GM23338 (cell line): ENCODE results near the gene ATP5PO. TPM values are rescaled to one million over a fixed set of nuclear protein-coding genes. Genes with fewer than 3 reads are reported as not detected.

Experiments used
- ATAC-seq: fragments of 200-7000 bp; cut with Tn5 transposase; 3 replicates; pipeline ENCODE4 v1.9.1; 2020
- DNase-seq: peaks from one replicate; pipeline ENCODE4 v3.0.0-alpha.2; 2015; ENCODE audit warnings: low spot score
- H2AFZ ChIP-seq: fragments of 200-600 bp; sonication (generic); 2 replicates; pipeline ENCODE4 v1.8.0; 2016; ENCODE audit warnings: antibody characterized with exemption, mild to moderate bottlenecking, moderate library complexity
- H3F3A ChIP-seq: fragments of 200-600 bp; sonication (generic); replicated peaks from 2 replicates; pipeline ENCODE4 v1.8.0; 2017; ENCODE audit warnings: antibody characterized with exemption, mixed run types, low read depth
- H3K27ac ChIP-seq: fragments of 200-600 bp; sonication (generic); 2 replicates; pipeline ENCODE4 v1.6.1; 2016; ENCODE audit warnings: low read depth
- H3K27me3 ChIP-seq: fragments of 200-600 bp; sonication (generic); 2 replicates; pipeline ENCODE4 v1.8.0; 2016; ENCODE audit warnings: mild to moderate bottlenecking, mixed run types, moderate library complexity; ENCODE audit not compliant: insufficient read depth
- H3K36me3 ChIP-seq: fragments of 200-600 bp; sonication (generic); 2 replicates; pipeline ENCODE4 v1.8.0; 2016; ENCODE audit warnings: mild to moderate bottlenecking; ENCODE audit not compliant: insufficient read depth
- H3K4me1 ChIP-seq: fragments of 200-600 bp; sonication (generic); 2 replicates; pipeline ENCODE4 v1.8.0; 2016; ENCODE audit warnings: mild to moderate bottlenecking, moderate library complexity; ENCODE audit not compliant: insufficient read depth
- H3K4me2 ChIP-seq: fragments of 200-600 bp; sonication (generic); 2 replicates; pipeline ENCODE4 v1.7.1; 2017; ENCODE audit warnings: mixed run types
- H3K4me3 ChIP-seq: fragments of 200-600 bp; sonication (generic); 2 replicates; pipeline ENCODE4 v1.6.1; 2016; ENCODE audit warnings: mixed run types
- H3K79me2 ChIP-seq: fragments of 200-600 bp; sonication (generic); replicated peaks from 2 replicates; pipeline ENCODE4 v1.8.0; 2017; ENCODE audit warnings: mild to moderate bottlenecking; ENCODE audit not compliant: insufficient read depth
- H3K9me2 ChIP-seq: fragments of 200-600 bp; sonication (generic); 2 replicates; pipeline ENCODE4 v1.8.0; 2017; ENCODE audit not compliant: insufficient read depth
- H4K20me1 ChIP-seq: fragments of 200-600 bp; sonication (generic); replicated peaks from 2 replicates; pipeline ENCODE4 v1.8.0; 2017; ENCODE audit warnings: mild to moderate bottlenecking; ENCODE audit not compliant: insufficient read depth
- H3K27ac Mint-ChIP-seq: 2 replicates; pipeline ENCODE4 v1.8.0; 2020; ENCODE audit warnings: inconsistent platforms, mild to moderate bottlenecking, moderate library complexity, mixed read lengths
- H3K27me3 Mint-ChIP-seq: 3 replicates; pipeline ENCODE4 v1.8.0; 2022; ENCODE audit warnings: low read depth, mild to moderate bottlenecking, moderate library complexity, mixed read lengths, inconsistent platforms; ENCODE audit not compliant: insufficient read depth, poor library complexity
- H3K36me3 Mint-ChIP-seq: 3 replicates; pipeline ENCODE4 v1.8.0; 2021; ENCODE audit warnings: low read depth, mild to moderate bottlenecking, inconsistent platforms, moderate library complexity, mixed read lengths
- H3K4me1 Mint-ChIP-seq: 3 replicates; pipeline ENCODE4 v1.8.0; 2020; ENCODE audit warnings: mild to moderate bottlenecking, inconsistent platforms, mixed read lengths
- H3K4me3 Mint-ChIP-seq: 3 replicates; pipeline ENCODE4 v1.8.0; 2021; ENCODE audit warnings: moderate library complexity, mild to moderate bottlenecking, inconsistent platforms, mixed read lengths
- H3K9me3 Mint-ChIP-seq: 3 replicates; pipeline ENCODE4 v1.8.0; 2020; ENCODE audit warnings: moderate library complexity, mild to moderate bottlenecking, inconsistent platforms, mixed read lengths
- CTCF ChIP-seq, 2 experiments: fragments of 200-600 bp in 1 of 2; sonication (generic) in 1 of 2; conservative IDR thresholded peaks; 2 replicates each; pipeline versions ENCODE4 v1.5.1 to v1.6.1; 2016 to 2017; ENCODE audit warnings: antibody characterized with exemption in 2 of 2, low read depth in 2 of 2, mild to moderate bottlenecking in 2 of 2, moderate library complexity in 1 of 2
- ETS1 ChIP-seq: IDR thresholded peaks from 2 replicates; pipeline ENCODE4 v1.6.1; 2016; ENCODE audit warnings: antibody characterized with exemption
- EZH2phosphoT487 ChIP-seq: fragments of 200-600 bp; sonication (generic); IDR thresholded peaks from one replicate; pipeline ENCODE4 v1.8.1; 2018; ENCODE audit warnings: antibody characterized with exemption; ENCODE audit not compliant: unreplicated experiment
- JUNB ChIP-seq: IDR thresholded peaks from one replicate; pipeline ENCODE4 v1.6.1; 2016; ENCODE audit warnings: antibody characterized with exemption; ENCODE audit not compliant: unreplicated experiment
- POLR2AphosphoS5 ChIP-seq: IDR thresholded peaks from 2 replicates; pipeline ENCODE4 v1.6.1; 2016; ENCODE audit warnings: antibody characterized with exemption, low read depth
- REST ChIP-seq: IDR thresholded peaks from one replicate; pipeline ENCODE4 v1.6.1; 2018; ENCODE audit warnings: antibody characterized with exemption; ENCODE audit not compliant: unreplicated experiment
- STAT1 ChIP-seq: IDR thresholded peaks from one replicate; pipeline ENCODE4 v1.6.1; 2016; ENCODE audit warnings: antibody characterized with exemption; ENCODE audit not compliant: unreplicated experiment
- ZNF114 ChIP-seq: fragments of 250-450 bp; sonication (Bioruptor Pico); IDR thresholded peaks from 2 replicates; pipeline ENCODE4 v1.5.0; 2020; ENCODE audit warnings: mild to moderate bottlenecking, moderate library complexity
- polyA plus RNA-seq: library from polyadenylated mRNA; unstranded; fragments of >200 nt; fragmentation: Nextera tagmentation; extraction: Ambion mirVana; gene quantifications from 2 replicates; pipeline ENCODE4 v1.2.1, GENCODE V29; 2016
- total RNA-seq: library from RNA; depleted of rRNA; stranded (reverse); fragments of >200 nt; shearing (Covaris generic); gene quantifications from 2 replicates; pipeline ENCODE4 v1.2.3, GENCODE V29; 2014

ATP5PO gene
- total and polyA plus RNA-seq, 2 experiments from 2014 or later = 244 to 522 TPM

GRCh38 chr21:33942426-33942825 is 26.8 kb upstream of the ATP5PO start:
- peaks cover 2% of the 10 kb centered on the region; the same call in 1 of the 2 replicates for H3F3A ChIP-seq
- H3K4me2 ChIP-seq = peak overlapping the region; percentile 49; the same call in 1 of the 2 replicates
- no peak for DNase-seq
- H3K27me3 Mint-ChIP-seq = peaks cover 8% of the 10 kb centered on the region
- no peak overlapping the region for H2AFZ ChIP-seq
- peaks cover 13% of the 10 kb centered on the region for H3K9me3 Mint-ChIP-seq
- no peak overlapping the region for H3K4me3 Mint-ChIP-seq
- H3K36me3 Mint-ChIP-seq = peaks cover 18% of the 10 kb centered on the region; the same call in 2 of the 3 replicates
- H3K79me2 ChIP-seq = no peaks in the 10 kb centered on the region
- H3K4me3 ChIP-seq = no peak overlapping the region
- H3K4me1 ChIP-seq = peaks cover 29% of the 10 kb centered on the region
- H3K27ac ChIP-seq = 0 out of 2 replicates have a peak overlapping the region, but pooled peaks have one; percentile 37
- H3K27me3 ChIP-seq = no peaks in the 10 kb centered on the region
- H4K20me1 ChIP-seq = no peaks in the 10 kb centered on the region
- no peaks in the 10 kb centered on the region for H3K9me2 ChIP-seq
- H3K27ac Mint-ChIP-seq = no peak overlapping the region
- ATAC-seq = no peak
- no peak for TF ChIP-seq STAT1
- TF ChIP-seq REST = no peak
- H3K36me3 ChIP-seq = no peaks in the 10 kb centered on the region; the same call in 1 of the 2 replicates
- peaks cover 26% of the 10 kb centered on the region for H3K4me1 Mint-ChIP-seq

- H3K79me2 ChIP-seq = no peaks in the 10 kb centered on the region
- Mint-ChIP-seq H3K4me1 (peaks cover 10% of the 10 kb centered on the region; the same call in 2 of the 3 replicates), H3K36me3 (peaks cover 18% of the 10 kb centered on the region; the same call in 2 of the 3 replicates), H3K4me3 (no peak overlapping the region), H3K27me3 (peaks cover 3% of the 10 kb centered on the region), H3K9me3 (peaks cover 13% of the 10 kb centered on the region), H3K27ac (no peak overlapping the region)
- H3K36me3 ChIP-seq = no peaks in the 10 kb centered on the region
- no peak overlapping the region for H3K27ac ChIP-seq
- no peaks in the 10 kb centered on the region for H4K20me1 ChIP-seq
- TF ChIP-seq ZNF114 (CRISPR knock-in tag) = no peak
- no peak for TF ChIP-seq CTCF (conservative IDR thresholded peaks at IDR 0.05; ENCODE audit: low read depth in 2 of 2)
- TF ChIP-seq EZH2phosphoT487 = no peak
- TF ChIP-seq JUNB = no peak
- no peak for TF ChIP-seq ETS1
- TF ChIP-seq POLR2AphosphoS5 = no peak
- H3K27me3 ChIP-seq = no peaks in the 10 kb centered on the region
- no peak overlapping the region for H3K4me2 ChIP-seq
- H3F3A ChIP-seq = no peaks in the 10 kb centered on the region
- no peak for DNase-seq
- no peak overlapping the region for H3K4me3 ChIP-seq
- no peaks in the 10 kb centered on the region for H3K9me2 ChIP-seq
- no peak for ATAC-seq
- H3K4me1 ChIP-seq = peaks cover 17% of the 10 kb centered on the region
- no peak overlapping the region for H2AFZ ChIP-seq
Measured at GRCh38 chr21:33940881-33941245, 25.3 kb upstream of the ATP5PO start.
